ENCODE data around the gene SEBOX.
"Not testable (repeated sequence)": the region's sequence is repeated elsewhere in the genome, so short reads cannot be mapped to it uniquely, and the experiment has no call there.

Gene SEBOX

GRCh38 chr17:28340374-28340773, 24.6 kb downstream of the SEBOX start:
- no peak for DNase-seq (ENCODE audit: low read depth)

GRCh38 chr17:28339431-28339830, 25.6 kb downstream of the SEBOX start:
- DNase-seq (ENCODE audit: low read depth) = no peak

GRCh38 chr17:28338769-28339212, 26.2 kb downstream of the SEBOX start:
- not testable (repeated sequence) for DNase-seq (ENCODE audit: low read depth)

DNA sequence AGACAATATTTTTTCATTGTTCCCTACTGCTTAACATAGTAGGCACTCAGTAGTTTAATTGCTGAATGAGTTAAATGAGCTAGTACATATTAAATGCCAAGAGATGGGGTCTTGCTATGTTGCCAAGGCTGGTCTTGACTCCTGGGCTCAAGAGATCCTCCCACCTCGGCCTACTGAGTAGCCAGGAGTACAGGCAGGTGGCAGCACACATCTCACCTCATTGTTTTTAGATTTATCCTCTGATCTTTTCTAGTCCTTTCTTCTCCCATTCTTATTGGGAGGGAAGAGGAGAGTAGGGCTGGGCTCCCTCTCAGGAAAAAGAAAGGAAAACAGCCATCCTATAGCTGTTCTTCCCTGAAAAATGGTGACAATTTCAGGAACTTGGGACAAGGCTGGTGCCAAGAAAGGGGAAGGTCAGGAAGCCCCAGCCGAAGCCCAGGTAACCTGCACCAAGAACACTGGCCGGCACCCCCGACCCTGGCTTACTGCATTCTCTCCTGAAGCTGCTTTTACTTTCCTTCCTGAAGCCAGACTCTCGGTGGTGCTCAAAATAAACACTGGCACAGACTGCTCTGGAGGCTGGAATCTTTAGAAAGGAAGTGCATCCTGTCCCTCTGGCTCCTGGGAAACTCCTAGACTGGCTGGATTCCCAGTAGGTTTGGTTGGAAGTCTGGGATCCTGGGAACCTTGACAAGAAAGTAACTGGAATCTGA, 26.8 kb downstream of the SEBOX start:
- no peak for DNase-seq (ENCODE audit: low read depth)

- DNase-seq (ENCODE audit: low read depth) = peak; percentile 79
These were observed 28.8 kb downstream of the SEBOX start for GRCh38 chr17:28335959-28336871.

GRCh38 chr17:28335201-28335958, 29.6 kb downstream of the SEBOX start, which contains the start of the genes IFT20 and TNFAIP1:
Gene IFT20, minus strand, starts transcription at chr17:28335472. Its CDS starts 3,487 bp downstream, at chr17:28331985.
Gene TNFAIP1, plus strand, starts transcription at chr17:28335761. Its CDS starts 3,761 bp downstream, at chr17:28339522.
- DNase-seq (ENCODE audit: low read depth) = peak; percentile 100

GRCh38 chr17:28334666-28335200, 30.3 kb downstream of the SEBOX start:
- no peak for DNase-seq (ENCODE audit: low read depth)

DNA sequence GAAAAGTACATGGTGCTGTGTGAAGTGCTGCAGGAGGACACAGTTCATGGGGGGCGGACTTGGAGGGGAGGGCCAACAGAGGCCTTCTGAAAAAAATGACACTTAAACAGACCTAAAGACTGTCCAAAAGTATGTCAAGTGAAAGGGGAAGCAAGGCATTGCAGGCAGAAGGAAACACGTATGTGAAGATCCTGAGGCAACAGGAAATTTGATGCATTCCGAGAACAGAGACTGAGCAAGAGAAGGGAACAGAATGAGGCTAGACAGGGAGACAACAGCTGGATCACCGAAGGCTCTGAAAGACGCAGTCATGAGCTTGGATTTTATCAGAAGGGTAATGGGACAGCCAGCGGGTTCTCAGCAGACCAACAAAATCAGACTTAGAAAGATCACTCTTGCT, 30.8 kb downstream of the SEBOX start:
- DNase-seq (ENCODE audit: low read depth) = no peak

- no peak for DNase-seq (ENCODE audit: low read depth)
These were observed 31.8 kb downstream of the SEBOX start for GRCh38 chr17:28333083-28333746.

DNA sequence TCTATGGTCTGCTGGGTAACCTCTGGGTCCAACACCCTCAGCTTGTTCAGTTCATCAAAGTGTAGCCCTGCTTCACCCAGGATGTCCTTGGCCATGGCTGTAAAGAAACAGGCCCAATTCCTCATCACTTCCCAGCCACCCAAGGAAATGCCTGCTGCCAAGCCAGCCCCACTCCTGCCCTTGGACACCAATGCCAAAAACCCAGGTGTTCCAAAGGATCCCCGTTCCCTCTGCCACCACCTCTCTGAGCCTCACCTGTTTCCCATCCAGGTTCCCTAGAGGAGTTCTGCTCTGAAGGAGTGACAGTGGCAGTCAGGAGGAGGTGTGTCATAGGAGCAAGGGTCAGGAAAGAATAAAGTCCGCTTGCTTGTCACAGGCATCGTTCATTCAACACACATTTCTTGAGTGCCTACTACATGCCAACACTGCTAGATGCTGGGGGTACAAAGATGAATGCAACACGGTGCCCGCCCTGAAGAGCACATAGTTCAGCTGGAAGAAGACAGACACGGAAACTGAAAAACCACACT, 33.0 kb downstream of the SEBOX start:
- no peak for DNase-seq (ENCODE audit: low read depth)

GRCh38 chr17:28330671-28331070, 34.3 kb downstream of the SEBOX start:
- no peak for DNase-seq (ENCODE audit: low read depth)

GRCh38 chr17:28328325-28328724, 36.7 kb downstream of the SEBOX start:
- DNase-seq (ENCODE audit: low read depth) = no peak

DNA sequence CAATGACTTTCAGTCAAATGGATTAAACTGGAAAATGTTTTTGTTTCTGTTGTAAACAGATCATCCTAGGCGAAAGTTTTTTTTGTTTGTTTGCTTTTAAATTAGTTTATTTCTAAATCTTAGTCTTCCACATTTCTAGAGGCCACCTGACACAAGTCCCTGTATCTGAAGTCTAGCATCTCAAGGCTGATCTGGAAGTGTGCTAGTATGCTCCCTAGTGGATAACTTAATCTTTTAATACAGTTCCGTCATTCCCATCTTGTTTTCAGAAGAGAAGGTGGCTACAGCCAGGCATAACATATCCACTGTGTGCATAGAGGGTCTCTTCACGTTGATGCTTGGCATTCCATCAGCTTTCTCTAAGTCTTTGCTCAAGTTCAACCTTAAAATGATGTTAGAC, 37.3 kb downstream of the SEBOX start:
- no peak for DNase-seq (ENCODE audit: low read depth)

DNA sequence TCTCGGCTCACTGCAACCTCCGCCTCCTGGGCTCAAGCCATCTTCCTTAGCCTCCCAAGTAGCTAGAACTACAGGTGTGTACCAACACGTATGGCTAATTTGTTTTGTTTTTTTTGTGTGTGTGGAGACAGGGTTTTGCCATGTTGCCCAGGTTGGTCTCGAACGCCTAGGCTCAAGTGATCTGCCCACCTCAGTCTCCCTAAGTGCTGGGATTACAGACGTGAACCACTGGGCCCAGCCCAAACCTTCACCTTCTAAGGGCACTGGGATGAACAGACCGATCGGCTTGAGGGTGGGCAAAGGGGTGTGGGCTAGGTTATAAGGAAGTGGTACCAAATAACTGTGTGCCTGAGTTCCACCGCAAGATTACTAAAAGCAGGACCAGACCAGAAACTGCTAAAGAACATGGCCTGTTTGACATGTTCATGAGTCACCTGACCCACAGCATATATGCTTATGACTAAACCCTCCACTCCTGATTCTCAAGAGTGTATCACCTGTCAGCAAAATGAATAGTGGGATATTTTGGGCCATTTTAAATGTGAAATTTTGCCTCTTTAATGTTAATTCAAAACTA, 37.9 kb downstream of the SEBOX start:
- DNase-seq (ENCODE audit: low read depth) = no peak

DNA sequence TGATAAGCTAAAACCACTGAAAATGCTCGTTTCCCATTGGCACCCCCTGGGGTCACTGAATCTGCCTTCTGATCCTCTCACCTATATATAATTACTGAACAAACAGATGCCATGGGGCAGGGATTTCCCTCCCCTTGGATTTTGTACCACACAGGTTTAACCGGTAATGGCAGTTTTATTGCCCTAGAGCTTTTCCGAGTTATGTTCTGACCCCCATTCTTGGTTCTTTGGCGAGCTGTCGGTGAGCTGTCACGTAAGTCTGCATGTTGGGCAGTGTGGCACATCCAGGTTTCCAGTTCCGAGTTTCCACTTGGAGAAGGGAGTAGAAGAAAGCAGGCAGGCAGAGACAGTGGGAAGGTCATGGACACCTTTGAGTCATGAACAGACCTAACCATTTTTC, 38.9 kb downstream of the SEBOX start:
- DNase-seq (ENCODE audit: low read depth) = no peak

GRCh38 chr17:28325211-28325610, 39.8 kb downstream of the SEBOX start:
- DNase-seq (ENCODE audit: low read depth) = no peak

DNA sequence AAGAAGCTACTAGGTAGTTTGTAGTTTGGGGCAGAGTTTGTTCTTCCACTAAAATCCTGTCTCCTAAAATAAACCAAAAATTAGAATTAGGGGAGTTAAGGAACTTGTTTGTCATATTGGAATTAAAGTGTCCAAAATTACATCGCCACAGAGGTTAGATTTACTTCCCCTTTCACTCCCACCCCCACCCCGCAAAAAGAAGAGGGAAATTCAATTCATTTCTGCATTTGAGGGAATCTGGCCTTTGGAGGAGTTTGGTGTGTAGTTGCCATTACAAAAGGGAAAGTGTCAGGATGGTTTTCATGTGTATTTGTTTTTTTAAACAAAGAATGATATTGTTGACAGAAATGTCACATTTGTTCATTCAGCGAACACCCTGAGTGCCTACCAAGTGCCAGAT, 40.2 kb downstream of the SEBOX start:
- no peak for DNase-seq (ENCODE audit: low read depth)

- DNase-seq (ENCODE audit: low read depth) = no peak
These were observed 40.7 kb downstream of the SEBOX start for GRCh38 chr17:28324267-28324745.

- DNase-seq (ENCODE audit: low read depth) = no peak
These were observed 44.6 kb downstream of the SEBOX start for GRCh38 chr17:28320215-28321061.

- no peak for DNase-seq (ENCODE audit: low read depth)
These were observed 45.4 kb downstream of the SEBOX start for GRCh38 chr17:28319598-28319935.

Data from non-pigmented ciliary epithelial cell (primary cell).